OCI-LY7 (cell line): ENCODE results near the gene CENPP.

ENCODE experiments used
- CTCF ChIP-seq: fragments of 200-600 bp; sonication (generic); conservative IDR thresholded peaks from 2 replicates; pipeline ENCODE4 v1.5.1; 2014; ENCODE audit warnings: mild to moderate bottlenecking, antibody characterized with exemption, low read length, moderate library complexity, mixed read lengths
- EZH2phosphoT487 ChIP-seq: fragments of 200-600 bp; sonication (generic); IDR thresholded peaks from 2 replicates; pipeline ENCODE4 v1.6.1; 2018; ENCODE audit warnings: low read depth, borderline replicate concordance, mild to moderate bottlenecking, mixed run types, antibody characterized with exemption, low read length, moderate library complexity, mixed read lengths

GRCh38 chr9:92632641-92633040 is 306.9 kb downstream of the CENPP start:
- TF ChIP-seq CTCF (no peak), EZH2phosphoT487 (no peak)
